ENCODE data around the gene PISD. TPM values are rescaled to one million over a fixed set of nuclear protein-coding genes. Genes with fewer than 3 reads are reported as not detected.
"Not testable (repeated sequence)": the region's sequence is repeated elsewhere in the genome, so short reads cannot be mapped to it uniquely, and the experiment has no call there.

The PISD gene
- total RNA-seq, 2 experiments from 2014 or later: 33.9 to 35.9 TPM

DNA sequence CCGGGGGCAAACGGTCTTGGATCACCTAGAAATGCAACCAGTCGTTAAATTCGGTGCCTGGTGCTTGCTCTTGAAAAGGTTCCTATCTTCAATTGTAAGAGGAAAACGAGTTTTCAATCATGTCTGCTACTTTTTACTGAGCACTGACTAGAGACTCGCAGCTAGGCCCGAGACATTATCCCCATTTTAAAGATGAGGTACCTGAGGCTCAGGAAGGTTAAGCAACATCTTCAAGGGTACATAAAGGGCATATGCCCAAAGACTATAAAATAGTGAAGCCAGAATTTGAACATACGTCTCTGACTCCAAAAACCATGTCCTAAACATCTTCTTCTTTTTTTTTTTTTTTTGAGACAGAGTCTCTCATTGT lies 638 bp upstream of the PISD start:
- H3K27me3 Mint-ChIP-seq: no peaks in the 10 kb centered on the region
- H3K9me3 Mint-ChIP-seq: no peaks in the 10 kb centered on the region
- H3K36me3 Mint-ChIP-seq (ENCODE audit: low read depth): no peaks in the 10 kb centered on the region
- peak overlapping the region; percentile 88 for H3K27ac Mint-ChIP-seq
- no peak for ATAC-seq
- ChIA-PET CTCF (interaction anchor here (0.8 to 2.0 kb wide), 10 partner anchors 9 to 419 kb away, joined by 3 to 7 read pairs (median 4); partner anchors contain the start of gene DEPDC5), POLR2A (interaction anchor here (0.7 to 3.8 kb wide), 10 partner anchors 9 to 318 kb away, joined by 3 to 20 read pairs (median 4); partner anchors contain the start of gene DEPDC5)
- TF ChIP-seq, protein P1, sequence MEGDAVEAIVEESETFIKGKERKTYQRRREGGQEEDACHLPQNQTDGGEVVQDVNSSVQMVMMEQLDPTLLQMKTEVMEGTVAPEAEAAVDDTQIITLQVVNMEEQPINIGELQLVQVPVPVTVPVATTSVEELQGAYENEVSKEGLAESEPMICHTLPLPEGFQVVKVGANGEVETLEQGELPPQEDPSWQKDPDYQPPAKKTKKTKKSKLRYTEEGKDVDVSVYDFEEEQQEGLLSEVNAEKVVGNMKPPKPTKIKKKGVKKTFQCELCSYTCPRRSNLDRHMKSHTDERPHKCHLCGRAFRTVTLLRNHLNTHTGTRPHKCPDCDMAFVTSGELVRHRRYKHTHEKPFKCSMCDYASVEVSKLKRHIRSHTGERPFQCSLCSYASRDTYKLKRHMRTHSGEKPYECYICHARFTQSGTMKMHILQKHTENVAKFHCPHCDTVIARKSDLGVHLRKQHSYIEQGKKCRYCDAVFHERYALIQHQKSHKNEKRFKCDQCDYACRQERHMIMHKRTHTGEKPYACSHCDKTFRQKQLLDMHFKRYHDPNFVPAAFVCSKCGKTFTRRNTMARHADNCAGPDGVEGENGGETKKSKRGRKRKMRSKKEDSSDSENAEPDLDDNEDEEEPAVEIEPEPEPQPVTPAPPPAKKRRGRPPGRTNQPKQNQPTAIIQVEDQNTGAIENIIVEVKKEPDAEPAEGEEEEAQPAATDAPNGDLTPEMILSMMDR (IDR thresholded peaks at IDR 0.05): no peak
- peaks cover 27% of the 10 kb centered on the region for H3K4me1 Mint-ChIP-seq (ENCODE audit: low read depth)
- no peak for DNase-seq
- peak overlapping the region; percentile 82 for H3K4me3 Mint-ChIP-seq
- intact Hi-C loops (cut with micrococcal nuclease): loop anchor here (5.0 to 10.0 kb wide), 2 partner anchors 90 to 162 kb away; partner anchors contain the start of genes DEPDC5 and PRR14L

DNA sequence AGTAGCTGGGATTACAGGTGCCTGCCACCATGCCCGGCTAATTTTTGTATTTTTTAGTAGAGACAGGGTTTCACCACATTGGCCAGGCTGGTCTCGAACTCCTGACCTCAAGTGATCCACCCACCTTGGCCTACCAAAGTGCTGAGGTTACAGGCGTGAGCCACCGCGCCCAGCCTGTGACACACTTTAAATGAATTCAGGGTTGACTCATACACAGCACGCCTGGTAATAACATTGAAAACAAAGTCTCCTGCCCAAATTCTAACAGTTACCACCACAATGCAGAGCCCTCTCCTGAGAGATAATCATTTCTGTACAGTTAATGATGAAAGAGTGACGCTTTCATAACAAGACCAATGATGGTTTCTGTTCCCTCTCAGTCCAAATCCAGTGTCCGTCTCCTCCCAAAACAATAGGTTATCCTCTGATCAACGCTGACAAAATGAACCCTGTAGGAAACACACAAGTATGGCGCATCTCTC lies 1.1 kb downstream of the PISD start:
- peaks cover 29% of the 10 kb centered on the region for H3K4me1 Mint-ChIP-seq (ENCODE audit: low read depth)
- H3K9me3 Mint-ChIP-seq: not testable (repeated sequence)
- peak; percentile 19 for ATAC-seq

DNA sequence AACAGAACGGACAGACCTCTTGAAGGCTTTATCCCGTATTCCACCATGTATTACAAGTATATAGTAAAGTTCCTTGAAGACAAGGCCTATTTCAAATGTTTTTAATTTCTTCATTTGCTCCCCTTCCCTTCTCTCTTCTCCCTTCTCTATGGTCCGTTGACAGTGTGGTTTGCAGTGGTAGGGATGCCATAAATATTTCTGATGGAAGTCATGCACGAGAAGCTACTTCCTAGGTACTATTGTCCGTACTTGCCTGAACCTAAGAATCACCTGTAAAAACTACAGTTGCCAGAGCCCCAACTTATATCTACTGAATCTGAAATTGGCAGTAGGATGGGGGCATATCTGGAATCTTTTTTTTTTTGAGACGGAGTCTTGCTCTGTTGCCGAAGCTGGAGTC lies 2.8 kb downstream of the PISD start:
- Mint-ChIP-seq H3K4me3 (no peak overlapping the region), H3K9me3 (no peaks in the 10 kb centered on the region), H3K27ac (no peak overlapping the region), H3K4me1 (ENCODE audit: low read depth) (peaks cover 28% of the 10 kb centered on the region), H3K27me3 (no peaks in the 10 kb centered on the region), H3K36me3 (ENCODE audit: low read depth) (no peaks in the 10 kb centered on the region)
- intact Hi-C loops (cut with micrococcal nuclease): no loop called here
- CTCF ChIA-PET: no interaction called here
- DNase-seq (no peak), ATAC-seq (no peak)
- TF ChIP-seq, protein P1 (IDR thresholded peaks at IDR 0.05): no peak
- POLR2A ChIA-PET: interaction anchor here (1.4 kb wide), 1 partner anchor 167 kb away, joined by 3 read pairs; no protein-coding TSS in a partner anchor

More for the DNA sequence above, 1.1 kb downstream of the PISD start:
- ChIA-PET POLR2A (interaction anchor here (0.6 to 3.8 kb wide), 6 partner anchors 14 to 128 kb away, joined by 3 to 20 read pairs (median 6); partner anchors contain the start of gene DEPDC5), CTCF (interaction anchor here (1.2 to 2.0 kb wide), 3 partner anchors 16 to 309 kb away, joined by 3 to 11 read pairs (median 7); no protein-coding TSS in a partner anchor)
- intact Hi-C loops (cut with micrococcal nuclease): loop anchor here (5.0 to 10.0 kb wide), 2 partner anchors 91 to 164 kb away; partner anchors contain the start of genes DEPDC5 and PRR14L
- H3K27ac Mint-ChIP-seq: peak overlapping the region; percentile 88
- H3K4me3 Mint-ChIP-seq: peak overlapping the region; percentile 82
- not testable (repeated sequence) for H3K27me3 Mint-ChIP-seq; H3K36me3 Mint-ChIP-seq (ENCODE audit: low read depth)
- peak; percentile 75 for DNase-seq

DNA sequence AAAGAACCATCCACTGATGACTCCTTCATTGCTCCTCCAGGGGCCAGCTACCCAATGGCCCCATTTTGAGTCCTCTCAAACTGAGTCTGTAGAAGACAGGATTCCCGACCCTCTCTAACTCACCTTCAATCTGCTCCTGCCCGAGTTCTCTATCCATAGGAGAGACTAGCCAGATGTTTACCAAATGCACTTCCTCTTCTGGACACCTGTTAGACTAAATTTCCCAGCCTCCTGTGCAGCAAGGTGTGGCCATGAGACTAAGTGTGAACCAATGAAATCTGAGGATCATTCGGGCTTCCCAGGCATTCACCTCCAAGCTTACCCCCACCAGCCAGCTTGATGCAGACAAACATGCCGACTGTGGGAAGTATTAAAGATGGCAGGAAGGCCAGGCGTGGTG lies 7.6 kb downstream of the PISD start:
- CTCF ChIA-PET: interaction anchor here (1.0 to 1.8 kb wide), 4 partner anchors 8 to 14 kb away, joined by 3 to 7 read pairs (median 4); no protein-coding TSS in a partner anchor
- no peak overlapping the region for H3K4me3 Mint-ChIP-seq
- H3K27me3 Mint-ChIP-seq: no peaks in the 10 kb centered on the region
- peaks cover 5% of the 10 kb centered on the region for H3K36me3 Mint-ChIP-seq (ENCODE audit: low read depth)
- POLR2A ChIA-PET: no interaction called here
- TF ChIP-seq, protein P1 (IDR thresholded peaks at IDR 0.05): no peak
- ATAC-seq: no peak
- peaks cover 41% of the 10 kb centered on the region for H3K4me1 Mint-ChIP-seq (ENCODE audit: low read depth)
- no peak for DNase-seq
- peak overlapping the region; percentile 26 for H3K27ac Mint-ChIP-seq
- intact Hi-C loops (cut with micrococcal nuclease): no loop called here
- H3K9me3 Mint-ChIP-seq: no peaks in the 10 kb centered on the region

DNA sequence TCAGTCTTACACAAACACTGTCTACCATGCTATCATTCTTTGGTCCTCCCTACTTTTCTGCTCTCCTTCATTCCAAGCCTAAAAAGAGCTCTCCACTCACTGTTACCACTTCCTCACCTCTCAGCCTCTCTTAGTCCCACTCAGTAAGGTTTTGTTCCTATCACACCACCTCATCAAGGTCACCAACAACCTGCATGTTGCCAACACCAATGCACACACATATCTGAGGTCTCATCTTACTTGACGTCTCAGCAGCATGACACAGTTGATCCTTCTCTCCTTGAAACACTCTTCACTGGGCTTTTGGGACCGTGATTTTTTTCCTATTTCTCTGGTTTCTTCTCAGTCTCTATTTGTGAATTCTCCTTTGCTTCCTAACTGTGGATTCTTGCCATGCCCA lies 8.1 kb downstream of the PISD start:
- no peak for ATAC-seq
- no peaks in the 10 kb centered on the region for H3K27me3 Mint-ChIP-seq
- no peaks in the 10 kb centered on the region for H3K9me3 Mint-ChIP-seq
- intact Hi-C loops (cut with micrococcal nuclease): no loop called here
- H3K27ac Mint-ChIP-seq: peak overlapping the region; percentile 26
- CTCF ChIA-PET: interaction anchor here (1.0 to 1.8 kb wide), 3 partner anchors 9 to 14 kb away, joined by 3 to 7 read pairs (median 5); no protein-coding TSS in a partner anchor
- TF ChIP-seq, protein P1 (IDR thresholded peaks at IDR 0.05): no peak
- H3K4me1 Mint-ChIP-seq (ENCODE audit: low read depth): peaks cover 38% of the 10 kb centered on the region
- POLR2A ChIA-PET: no interaction called here
- peaks cover 8% of the 10 kb centered on the region for H3K36me3 Mint-ChIP-seq (ENCODE audit: low read depth)
- no peak overlapping the region for H3K4me3 Mint-ChIP-seq
- DNase-seq: no peak
